ENCODE results near the gene TSPAN15.

- TF ChIP-seq CTCF (IDR thresholded peaks at IDR 0.05) (no peak), POLR2A (IDR thresholded peaks at IDR 0.05) (no peak)
These were observed 32.7 kb downstream of the TSPAN15 start for GRCh38 chr10:69483963-69484362.

All from right lobe of liver (tissue), 4 donors.